ENCODE results near the gene NSUN2. TPM values are rescaled to one million over a fixed set of nuclear protein-coding genes. Genes with fewer than 3 reads are reported as not detected.
"Not testable (repeated sequence)": the region's sequence is repeated elsewhere in the genome, so short reads cannot be mapped to it uniquely, and the experiment has no call there.

The NSUN2 gene
- total and polyA plus RNA-seq, 2 experiments from 2014 or later: 65.4 to 112 TPM

DNA sequence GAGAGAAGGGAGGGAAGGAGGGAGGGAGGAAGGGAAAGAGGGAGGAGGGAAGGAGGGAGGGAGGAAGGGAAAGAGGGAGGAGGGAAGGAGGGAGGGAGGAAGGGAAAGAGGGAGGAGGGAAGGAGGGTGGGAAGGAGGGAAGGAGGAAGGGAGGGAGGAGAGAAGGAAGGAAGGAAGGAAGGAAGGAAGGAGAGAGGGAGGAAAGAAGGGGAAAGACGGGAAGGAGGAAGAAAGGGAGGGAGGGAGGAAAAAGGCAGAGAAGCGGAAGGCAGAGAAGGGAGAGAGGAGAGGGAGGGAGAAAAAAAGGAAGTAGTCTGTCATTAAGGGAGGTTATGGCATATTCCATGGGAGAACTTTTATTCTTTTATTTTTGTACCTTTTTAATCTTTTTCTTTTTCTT, 61.2 kb downstream of the NSUN2 start:
- not testable (repeated sequence) for H3K27ac ChIP-seq (ENCODE audit: low read depth); H2AFZ ChIP-seq; H3K9me2 ChIP-seq (ENCODE audit: insufficient read depth); H3K36me3 Mint-ChIP-seq (ENCODE audit: low read depth); H3K4me1 Mint-ChIP-seq; H3K36me3 ChIP-seq (ENCODE audit: insufficient read depth); H3K4me1 ChIP-seq (ENCODE audit: insufficient read depth); H3K4me3 ChIP-seq; H3K27ac Mint-ChIP-seq; DNase-seq (ENCODE audit: low spot score); H4K20me1 ChIP-seq (replicated peaks; ENCODE audit: insufficient read depth); H3K9me3 Mint-ChIP-seq; H3K27me3 ChIP-seq (ENCODE audit: insufficient read depth); H3K4me2 ChIP-seq; H3K27me3 Mint-ChIP-seq (ENCODE audit: insufficient read depth, low read depth, poor library complexity); H3K4me3 Mint-ChIP-seq; H3K79me2 ChIP-seq (replicated peaks; ENCODE audit: insufficient read depth); ATAC-seq; H3F3A ChIP-seq (replicated peaks; ENCODE audit: low read depth)

DNA sequence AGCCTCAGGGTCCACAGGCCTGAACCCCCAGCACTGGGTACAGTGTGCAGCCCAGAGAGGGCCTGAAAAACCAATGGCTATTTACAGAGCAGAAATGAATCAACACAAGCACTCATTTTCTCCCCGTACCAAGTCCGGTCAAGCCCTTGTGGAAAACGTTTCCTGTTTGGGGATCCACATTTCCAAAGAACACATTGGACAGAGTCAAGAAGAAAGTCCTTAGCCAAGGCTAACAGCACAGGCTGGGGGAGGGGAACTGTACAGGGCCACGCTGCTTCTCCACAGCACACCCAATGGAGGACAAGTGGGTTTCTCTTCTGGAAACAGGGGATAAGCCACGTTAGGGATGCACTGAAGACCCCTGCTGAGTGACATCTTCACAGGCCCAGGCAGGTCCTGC, 62.3 kb downstream of the NSUN2 start:
- H3K9me2 ChIP-seq (ENCODE audit: insufficient read depth): no peaks in the 10 kb centered on the region
- no peak overlapping the region for H3K4me2 ChIP-seq
- Mint-ChIP-seq H3K4me3 (no peak overlapping the region), H3K27me3 (ENCODE audit: insufficient read depth, low read depth, poor library complexity) (peaks cover 5% of the 10 kb centered on the region), H3K9me3 (no peaks in the 10 kb centered on the region; the same call in 2 of the 3 replicates), H3K27ac (no peak overlapping the region), H3K4me1 (peaks cover 4% of the 10 kb centered on the region), H3K36me3 (ENCODE audit: low read depth) (no peaks in the 10 kb centered on the region)
- DNase-seq (ENCODE audit: low spot score): no peak
- no peaks in the 10 kb centered on the region for H4K20me1 ChIP-seq (replicated peaks; ENCODE audit: insufficient read depth)
- no peaks in the 10 kb centered on the region for H3K79me2 ChIP-seq (replicated peaks; ENCODE audit: insufficient read depth)
- TF ChIP-seq ZNF331 (CRISPR knock-in tag; IDR thresholded peaks at IDR 0.05; ENCODE audit: low read depth) (no peak), ZNF114 (CRISPR knock-in tag; IDR thresholded peaks at IDR 0.05) (no peak), POLR2AphosphoS5 (IDR thresholded peaks at IDR 0.05; ENCODE audit: low read depth) (no peak), EZH2phosphoT487 (IDR thresholded peaks at IDR 0.05; ENCODE audit: unreplicated experiment) (no peak), STAT1 (IDR thresholded peaks at IDR 0.05; ENCODE audit: unreplicated experiment) (no peak), NANOG (IDR thresholded peaks at IDR 0.05; ENCODE audit: borderline replicate concordance) (no peak), JUNB (IDR thresholded peaks at IDR 0.05; ENCODE audit: unreplicated experiment) (no peak)
- TF ChIP-seq, protein P1, sequence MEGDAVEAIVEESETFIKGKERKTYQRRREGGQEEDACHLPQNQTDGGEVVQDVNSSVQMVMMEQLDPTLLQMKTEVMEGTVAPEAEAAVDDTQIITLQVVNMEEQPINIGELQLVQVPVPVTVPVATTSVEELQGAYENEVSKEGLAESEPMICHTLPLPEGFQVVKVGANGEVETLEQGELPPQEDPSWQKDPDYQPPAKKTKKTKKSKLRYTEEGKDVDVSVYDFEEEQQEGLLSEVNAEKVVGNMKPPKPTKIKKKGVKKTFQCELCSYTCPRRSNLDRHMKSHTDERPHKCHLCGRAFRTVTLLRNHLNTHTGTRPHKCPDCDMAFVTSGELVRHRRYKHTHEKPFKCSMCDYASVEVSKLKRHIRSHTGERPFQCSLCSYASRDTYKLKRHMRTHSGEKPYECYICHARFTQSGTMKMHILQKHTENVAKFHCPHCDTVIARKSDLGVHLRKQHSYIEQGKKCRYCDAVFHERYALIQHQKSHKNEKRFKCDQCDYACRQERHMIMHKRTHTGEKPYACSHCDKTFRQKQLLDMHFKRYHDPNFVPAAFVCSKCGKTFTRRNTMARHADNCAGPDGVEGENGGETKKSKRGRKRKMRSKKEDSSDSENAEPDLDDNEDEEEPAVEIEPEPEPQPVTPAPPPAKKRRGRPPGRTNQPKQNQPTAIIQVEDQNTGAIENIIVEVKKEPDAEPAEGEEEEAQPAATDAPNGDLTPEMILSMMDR (conservative IDR thresholded peaks at IDR 0.05; ENCODE audit: low read depth in 2 of 2): no peak
- TF ChIP-seq, protein P2, sequence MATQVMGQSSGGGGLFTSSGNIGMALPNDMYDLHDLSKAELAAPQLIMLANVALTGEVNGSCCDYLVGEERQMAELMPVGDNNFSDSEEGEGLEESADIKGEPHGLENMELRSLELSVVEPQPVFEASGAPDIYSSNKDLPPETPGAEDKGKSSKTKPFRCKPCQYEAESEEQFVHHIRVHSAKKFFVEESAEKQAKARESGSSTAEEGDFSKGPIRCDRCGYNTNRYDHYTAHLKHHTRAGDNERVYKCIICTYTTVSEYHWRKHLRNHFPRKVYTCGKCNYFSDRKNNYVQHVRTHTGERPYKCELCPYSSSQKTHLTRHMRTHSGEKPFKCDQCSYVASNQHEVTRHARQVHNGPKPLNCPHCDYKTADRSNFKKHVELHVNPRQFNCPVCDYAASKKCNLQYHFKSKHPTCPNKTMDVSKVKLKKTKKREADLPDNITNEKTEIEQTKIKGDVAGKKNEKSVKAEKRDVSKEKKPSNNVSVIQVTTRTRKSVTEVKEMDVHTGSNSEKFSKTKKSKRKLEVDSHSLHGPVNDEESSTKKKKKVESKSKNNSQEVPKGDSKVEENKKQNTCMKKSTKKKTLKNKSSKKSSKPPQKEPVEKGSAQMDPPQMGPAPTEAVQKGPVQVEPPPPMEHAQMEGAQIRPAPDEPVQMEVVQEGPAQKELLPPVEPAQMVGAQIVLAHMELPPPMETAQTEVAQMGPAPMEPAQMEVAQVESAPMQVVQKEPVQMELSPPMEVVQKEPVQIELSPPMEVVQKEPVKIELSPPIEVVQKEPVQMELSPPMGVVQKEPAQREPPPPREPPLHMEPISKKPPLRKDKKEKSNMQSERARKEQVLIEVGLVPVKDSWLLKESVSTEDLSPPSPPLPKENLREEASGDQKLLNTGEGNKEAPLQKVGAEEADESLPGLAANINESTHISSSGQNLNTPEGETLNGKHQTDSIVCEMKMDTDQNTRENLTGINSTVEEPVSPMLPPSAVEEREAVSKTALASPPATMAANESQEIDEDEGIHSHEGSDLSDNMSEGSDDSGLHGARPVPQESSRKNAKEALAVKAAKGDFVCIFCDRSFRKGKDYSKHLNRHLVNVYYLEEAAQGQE (IDR thresholded peaks at IDR 0.05; ENCODE audit: unreplicated experiment): no peak
- TF ChIP-seq, protein P3, sequence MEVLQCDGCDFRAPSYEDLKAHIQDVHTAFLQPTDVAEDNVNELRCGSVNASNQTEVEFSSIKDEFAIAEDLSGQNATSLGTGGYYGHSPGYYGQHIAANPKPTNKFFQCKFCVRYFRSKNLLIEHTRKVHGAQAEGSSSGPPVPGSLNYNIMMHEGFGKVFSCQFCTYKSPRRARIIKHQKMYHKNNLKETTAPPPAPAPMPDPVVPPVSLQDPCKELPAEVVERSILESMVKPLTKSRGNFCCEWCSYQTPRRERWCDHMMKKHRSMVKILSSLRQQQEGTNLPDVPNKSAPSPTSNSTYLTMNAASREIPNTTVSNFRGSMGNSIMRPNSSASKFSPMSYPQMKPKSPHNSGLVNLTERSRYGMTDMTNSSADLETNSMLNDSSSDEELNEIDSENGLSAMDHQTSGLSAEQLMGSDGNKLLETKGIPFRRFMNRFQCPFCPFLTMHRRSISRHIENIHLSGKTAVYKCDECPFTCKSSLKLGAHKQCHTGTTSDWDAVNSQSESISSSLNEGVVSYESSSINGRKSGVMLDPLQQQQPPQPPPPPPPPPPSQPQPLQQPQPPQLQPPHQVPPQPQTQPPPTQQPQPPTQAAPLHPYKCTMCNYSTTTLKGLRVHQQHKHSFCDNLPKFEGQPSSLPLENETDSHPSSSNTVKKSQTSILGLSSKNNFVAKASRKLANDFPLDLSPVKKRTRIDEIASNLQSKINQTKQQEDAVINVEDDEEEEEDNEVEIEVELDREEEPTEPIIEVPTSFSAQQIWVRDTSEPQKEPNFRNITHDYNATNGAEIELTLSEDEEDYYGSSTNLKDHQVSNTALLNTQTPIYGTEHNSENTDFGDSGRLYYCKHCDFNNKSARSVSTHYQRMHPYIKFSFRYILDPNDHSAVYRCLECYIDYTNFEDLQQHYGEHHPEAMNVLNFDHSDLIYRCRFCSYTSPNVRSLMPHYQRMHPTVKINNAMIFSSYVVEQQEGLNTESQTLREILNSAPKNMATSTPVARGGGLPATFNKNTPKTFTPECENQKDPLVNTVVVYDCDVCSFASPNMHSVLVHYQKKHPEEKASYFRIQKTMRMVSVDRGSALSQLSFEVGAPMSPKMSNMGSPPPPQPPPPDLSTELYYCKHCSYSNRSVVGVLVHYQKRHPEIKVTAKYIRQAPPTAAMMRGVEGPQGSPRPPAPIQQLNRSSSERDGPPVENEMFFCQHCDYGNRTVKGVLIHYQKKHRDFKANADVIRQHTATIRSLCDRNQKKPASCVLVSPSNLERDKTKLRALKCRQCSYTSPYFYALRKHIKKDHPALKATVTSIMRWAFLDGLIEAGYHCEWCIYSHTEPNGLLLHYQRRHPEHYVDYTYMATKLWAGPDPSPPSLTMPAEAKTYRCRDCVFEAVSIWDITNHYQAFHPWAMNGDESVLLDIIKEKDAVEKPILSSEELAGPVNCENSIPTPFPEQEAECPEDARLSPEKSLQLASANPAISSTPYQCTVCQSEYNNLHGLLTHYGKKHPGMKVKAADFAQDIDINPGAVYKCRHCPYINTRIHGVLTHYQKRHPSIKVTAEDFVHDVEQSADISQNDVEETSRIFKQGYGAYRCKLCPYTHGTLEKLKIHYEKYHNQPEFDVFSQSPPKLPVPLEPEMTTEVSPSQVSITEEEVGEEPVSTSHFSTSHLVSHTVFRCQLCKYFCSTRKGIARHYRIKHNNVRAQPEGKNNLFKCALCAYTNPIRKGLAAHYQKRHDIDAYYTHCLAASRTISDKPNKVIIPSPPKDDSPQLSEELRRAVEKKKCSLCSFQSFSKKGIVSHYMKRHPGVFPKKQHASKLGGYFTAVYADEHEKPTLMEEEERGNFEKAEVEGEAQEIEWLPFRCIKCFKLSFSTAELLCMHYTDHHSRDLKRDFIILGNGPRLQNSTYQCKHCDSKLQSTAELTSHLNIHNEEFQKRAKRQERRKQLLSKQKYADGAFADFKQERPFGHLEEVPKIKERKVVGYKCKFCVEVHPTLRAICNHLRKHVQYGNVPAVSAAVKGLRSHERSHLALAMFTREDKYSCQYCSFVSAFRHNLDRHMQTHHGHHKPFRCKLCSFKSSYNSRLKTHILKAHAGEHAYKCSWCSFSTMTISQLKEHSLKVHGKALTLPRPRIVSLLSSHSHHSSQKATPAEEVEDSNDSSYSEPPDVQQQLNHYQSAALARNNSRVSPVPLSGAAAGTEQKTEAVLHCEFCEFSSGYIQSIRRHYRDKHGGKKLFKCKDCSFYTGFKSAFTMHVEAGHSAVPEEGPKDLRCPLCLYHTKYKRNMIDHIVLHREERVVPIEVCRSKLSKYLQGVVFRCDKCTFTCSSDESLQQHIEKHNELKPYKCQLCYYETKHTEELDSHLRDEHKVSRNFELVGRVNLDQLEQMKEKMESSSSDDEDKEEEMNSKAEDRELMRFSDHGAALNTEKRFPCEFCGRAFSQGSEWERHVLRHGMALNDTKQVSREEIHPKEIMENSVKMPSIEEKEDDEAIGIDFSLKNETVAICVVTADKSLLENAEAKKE (CRISPR knock-in tag; IDR thresholded peaks at IDR 0.05): no peak
- TF ChIP-seq, protein P4, sequence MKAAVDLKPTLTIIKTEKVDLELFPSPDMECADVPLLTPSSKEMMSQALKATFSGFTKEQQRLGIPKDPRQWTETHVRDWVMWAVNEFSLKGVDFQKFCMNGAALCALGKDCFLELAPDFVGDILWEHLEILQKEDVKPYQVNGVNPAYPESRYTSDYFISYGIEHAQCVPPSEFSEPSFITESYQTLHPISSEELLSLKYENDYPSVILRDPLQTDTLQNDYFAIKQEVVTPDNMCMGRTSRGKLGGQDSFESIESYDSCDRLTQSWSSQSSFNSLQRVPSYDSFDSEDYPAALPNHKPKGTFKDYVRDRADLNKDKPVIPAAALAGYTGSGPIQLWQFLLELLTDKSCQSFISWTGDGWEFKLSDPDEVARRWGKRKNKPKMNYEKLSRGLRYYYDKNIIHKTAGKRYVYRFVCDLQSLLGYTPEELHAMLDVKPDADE (IDR thresholded peaks at IDR 0.05): no peak
- H3K27me3 ChIP-seq (ENCODE audit: insufficient read depth): no peaks in the 10 kb centered on the region
- no peaks in the 10 kb centered on the region for H3F3A ChIP-seq (replicated peaks; ENCODE audit: low read depth)
- H3K4me3 ChIP-seq: no peak overlapping the region
- no peak overlapping the region for H2AFZ ChIP-seq
- H3K27ac ChIP-seq (ENCODE audit: low read depth): no peak overlapping the region
- H3K36me3 ChIP-seq (ENCODE audit: insufficient read depth): no peaks in the 10 kb centered on the region
- no peak for ATAC-seq
- no peaks in the 10 kb centered on the region for H3K4me1 ChIP-seq (ENCODE audit: insufficient read depth)
